DOHH2 (cell line): ENCODE results near the gene NUP210.
A peak's percentile ranks its signal among the peaks of the same experiment; 100 is the strongest.

ENCODE experiments used
- H3F3A ChIP-seq: fragments of 200-600 bp; sonication (generic), shearing (Covaris generic); 2 replicates; pipeline ENCODE4 v1.6.0; 2016; ENCODE audit warnings: antibody characterized with exemption, mild to moderate bottlenecking; ENCODE audit not compliant: control insufficient read depth, insufficient read depth
- H3K27ac ChIP-seq: fragments of 200-600 bp; sonication (generic); 2 replicates; pipeline ENCODE4 v1.5.1; 2014; ENCODE audit warnings: low read depth, mild to moderate bottlenecking, low read length, moderate library complexity
- H3K27me3 ChIP-seq: fragments of 200-600 bp; sonication (generic); 2 replicates; pipeline ENCODE4 v1.6.1; 2014; ENCODE audit warnings: mild to moderate bottlenecking, low read length, mixed read lengths; ENCODE audit not compliant: control insufficient read depth
- H3K36me3 ChIP-seq: fragments of 200-600 bp; sonication (generic); 2 replicates; pipeline ENCODE4 v1.6.1; 2014; ENCODE audit warnings: mild to moderate bottlenecking, low read length, moderate library complexity, mixed read lengths; ENCODE audit not compliant: control insufficient read depth
- H3K4me1 ChIP-seq: fragments of 200-600 bp; sonication (generic); 2 replicates; pipeline ENCODE4 v1.6.1; 2014; ENCODE audit warnings: mild to moderate bottlenecking, low read length, mixed read lengths; ENCODE audit not compliant: control insufficient read depth
- H3K4me2 ChIP-seq: fragments of 200-600 bp; sonication (generic); 2 replicates; pipeline ENCODE4 v1.6.0; 2014; ENCODE audit warnings: mild to moderate bottlenecking, low read length, moderate library complexity
- H3K4me3 ChIP-seq: fragments of 200-600 bp; sonication (generic); 2 replicates; pipeline ENCODE4 v1.5.1; 2014; ENCODE audit warnings: mild to moderate bottlenecking, low read length, mixed read lengths
- H3K79me2 ChIP-seq: fragments of 200-600 bp; sonication (generic); 2 replicates; pipeline ENCODE4 v1.6.1; 2014; ENCODE audit warnings: mild to moderate bottlenecking, low read length, mixed read lengths; ENCODE audit not compliant: control insufficient read depth
- H3K9me2 ChIP-seq: fragments of 200-600 bp; sonication (generic); replicated peaks from 2 replicates; pipeline ENCODE4 v1.6.1; 2014; ENCODE audit warnings: mild to moderate bottlenecking, low read length, mixed read lengths; ENCODE audit not compliant: control insufficient read depth
- H3K9me3 ChIP-seq: fragments of 200-600 bp; sonication (generic); 2 replicates; pipeline ENCODE4 v1.6.1; 2014; ENCODE audit warnings: antibody characterized with exemption, low read length, mixed read lengths; ENCODE audit not compliant: control insufficient read depth, insufficient read depth
- H4K20me1 ChIP-seq: fragments of 200-600 bp; sonication (generic); 2 replicates; pipeline ENCODE4 v1.6.0; 2014; ENCODE audit warnings: low read depth, mild to moderate bottlenecking, antibody characterized with exemption, low read length, moderate library complexity; ENCODE audit not compliant: control insufficient read depth, insufficient read depth
- EZH2phosphoT487 ChIP-seq: fragments of 200-600 bp; sonication (generic); IDR thresholded peaks from 2 replicates; pipeline ENCODE4 v1.6.1; 2017; ENCODE audit warnings: borderline replicate concordance, mild to moderate bottlenecking, antibody characterized with exemption, low read length, moderate library complexity, mixed read lengths
- TF ChIP-seq, protein P1 (sequence below): fragments of 200-600 bp; sonication (generic); IDR thresholded peaks from one replicate; pipeline ENCODE4 v1.5.1; 2014; ENCODE audit warnings: antibody characterized with exemption, mild to moderate bottlenecking, low read depth, low read length; ENCODE audit not compliant: poor library complexity, severe bottlenecking

NUP210 gene

DNA sequence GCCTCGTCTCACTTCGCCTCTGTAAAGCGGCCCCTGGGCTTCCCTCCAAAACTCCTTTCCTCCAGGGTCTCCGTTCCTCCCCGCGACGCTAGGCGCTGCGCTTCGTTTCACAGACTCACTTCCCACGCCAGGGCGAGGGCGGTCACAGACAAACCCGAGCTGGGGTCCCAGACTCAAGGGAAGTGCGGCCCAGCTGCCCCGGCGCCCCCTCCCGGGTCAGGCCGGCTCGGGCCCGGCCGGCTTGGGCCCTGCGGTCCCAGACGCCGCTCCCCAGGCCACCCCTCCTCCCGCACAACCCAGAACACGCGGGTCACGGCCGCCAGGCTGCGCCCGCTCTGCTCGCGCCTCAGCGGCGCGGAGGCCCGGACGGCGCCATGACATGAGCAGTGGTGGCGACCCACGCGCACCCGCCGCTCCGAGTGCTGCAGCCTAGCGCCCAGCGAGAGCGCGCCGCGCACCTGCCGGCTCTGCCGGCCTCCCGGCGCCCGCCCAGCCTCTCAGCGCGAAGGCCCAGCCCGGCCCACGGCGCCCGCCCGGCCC is 547 bp downstream of the NUP210 start:
- peaks cover 29% of the 10 kb centered on the region for H3F3A ChIP-seq
- TF ChIP-seq, protein P1, sequence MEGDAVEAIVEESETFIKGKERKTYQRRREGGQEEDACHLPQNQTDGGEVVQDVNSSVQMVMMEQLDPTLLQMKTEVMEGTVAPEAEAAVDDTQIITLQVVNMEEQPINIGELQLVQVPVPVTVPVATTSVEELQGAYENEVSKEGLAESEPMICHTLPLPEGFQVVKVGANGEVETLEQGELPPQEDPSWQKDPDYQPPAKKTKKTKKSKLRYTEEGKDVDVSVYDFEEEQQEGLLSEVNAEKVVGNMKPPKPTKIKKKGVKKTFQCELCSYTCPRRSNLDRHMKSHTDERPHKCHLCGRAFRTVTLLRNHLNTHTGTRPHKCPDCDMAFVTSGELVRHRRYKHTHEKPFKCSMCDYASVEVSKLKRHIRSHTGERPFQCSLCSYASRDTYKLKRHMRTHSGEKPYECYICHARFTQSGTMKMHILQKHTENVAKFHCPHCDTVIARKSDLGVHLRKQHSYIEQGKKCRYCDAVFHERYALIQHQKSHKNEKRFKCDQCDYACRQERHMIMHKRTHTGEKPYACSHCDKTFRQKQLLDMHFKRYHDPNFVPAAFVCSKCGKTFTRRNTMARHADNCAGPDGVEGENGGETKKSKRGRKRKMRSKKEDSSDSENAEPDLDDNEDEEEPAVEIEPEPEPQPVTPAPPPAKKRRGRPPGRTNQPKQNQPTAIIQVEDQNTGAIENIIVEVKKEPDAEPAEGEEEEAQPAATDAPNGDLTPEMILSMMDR: peak; percentile 27
- TF ChIP-seq EZH2phosphoT487: no peak
- peak overlapping the region; percentile 80 for H3K27ac ChIP-seq
- peaks cover 45% of the 10 kb centered on the region for H3K36me3 ChIP-seq
- no peaks in the 10 kb centered on the region for H3K9me2 ChIP-seq
- peaks cover 21% of the 10 kb centered on the region for H4K20me1 ChIP-seq
- peaks cover 62% of the 10 kb centered on the region for H3K79me2 ChIP-seq
- peaks cover 58% of the 10 kb centered on the region for H3K4me1 ChIP-seq
- H3K4me3 ChIP-seq: peak overlapping the region; percentile 88
- H3K27me3 ChIP-seq: no peaks in the 10 kb centered on the region
- no peaks in the 10 kb centered on the region for H3K9me3 ChIP-seq
- peak overlapping the region; percentile 88 for H3K4me2 ChIP-seq

DNA sequence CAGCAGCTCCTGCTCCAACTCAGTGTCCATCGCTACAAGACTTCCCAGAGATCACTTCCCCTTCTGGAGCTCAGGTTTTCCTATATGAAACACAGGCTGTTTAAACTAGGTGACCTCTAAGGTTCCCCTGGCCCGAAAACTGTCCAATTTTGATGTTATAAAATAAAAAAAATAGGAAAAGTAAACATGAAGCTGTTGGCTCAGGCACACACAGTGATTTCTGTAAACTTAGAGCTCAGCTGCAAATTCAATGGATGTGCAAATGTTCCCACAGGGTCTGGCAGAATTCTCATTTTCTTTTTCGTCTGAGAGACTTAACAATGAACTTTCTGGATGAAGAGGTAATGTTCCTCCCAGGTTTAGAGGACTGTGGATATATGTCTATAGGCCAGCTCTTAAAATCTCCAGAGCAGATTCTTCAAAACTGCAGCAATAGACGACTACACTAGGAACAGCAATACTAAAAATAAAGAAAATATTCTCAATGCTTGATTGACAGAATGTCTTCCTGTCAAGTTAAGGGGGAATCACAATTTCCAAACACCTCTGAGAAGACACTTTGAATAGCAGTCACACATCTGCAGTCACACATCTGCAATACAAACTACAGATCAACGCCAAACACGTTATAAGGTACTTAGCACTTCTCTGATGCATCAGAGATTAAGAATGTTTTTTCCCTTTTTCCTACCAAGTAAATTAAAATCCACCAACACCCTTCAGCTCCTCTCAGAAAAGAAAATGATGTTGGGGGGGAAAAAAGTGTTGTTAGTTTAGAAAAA is 2.8 kb downstream of the NUP210 start:
- Histone ChIP-seq H3K4me1 (peaks cover 72% of the 10 kb centered on the region), H3K9me2 (no peaks in the 10 kb centered on the region), H3K79me2 (peaks cover 84% of the 10 kb centered on the region), H4K20me1 (peaks cover 21% of the 10 kb centered on the region), H3K4me3 (peak overlapping the region; percentile 88), H3K9me3 (no peaks in the 10 kb centered on the region), H3K27me3 (no peaks in the 10 kb centered on the region), H3K4me2 (peak overlapping the region; percentile 88), H3K27ac (peak overlapping the region; percentile 80), H3K36me3 (peaks cover 53% of the 10 kb centered on the region), H3F3A (peaks cover 30% of the 10 kb centered on the region)
- TF ChIP-seq EZH2phosphoT487: no peak
- TF ChIP-seq, protein P1: no peak

DNA sequence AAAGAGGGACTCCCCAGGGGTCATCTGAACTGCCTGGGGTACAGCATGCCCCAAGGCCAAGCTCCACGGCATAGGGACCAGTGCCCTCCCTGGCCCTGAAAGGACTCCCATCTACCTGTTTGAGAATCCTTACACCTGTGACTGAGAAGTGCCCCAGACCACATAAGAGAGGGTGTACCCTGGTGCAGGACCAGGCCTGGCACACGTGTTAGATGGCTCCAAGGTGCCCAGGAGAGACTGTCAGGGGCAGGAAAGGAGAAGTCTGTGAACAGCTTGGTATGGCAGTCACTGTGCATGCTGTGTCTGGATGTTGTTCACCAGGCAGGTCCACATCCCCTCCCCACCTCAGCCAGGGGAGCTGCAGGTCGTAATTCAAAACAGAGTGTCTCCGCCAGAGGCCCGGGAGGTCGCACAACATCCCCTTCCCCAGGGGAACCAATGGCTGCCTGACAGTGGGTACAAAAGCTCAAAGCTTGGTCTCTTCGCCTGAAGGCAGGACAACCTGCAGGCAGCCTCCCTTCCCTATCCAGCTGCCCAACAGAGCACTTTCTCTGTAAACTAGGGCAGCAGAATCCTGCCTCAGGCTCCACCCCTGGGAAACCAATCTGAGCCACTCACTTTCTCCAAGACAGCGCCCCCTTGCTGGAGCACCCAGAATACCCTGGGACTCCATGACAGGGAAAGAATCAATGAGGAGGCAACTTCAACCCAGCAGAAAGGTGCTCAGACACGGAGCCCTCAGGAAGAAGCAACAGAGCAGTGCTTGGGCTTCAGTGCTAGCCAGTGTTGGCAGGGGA is 3.9 kb downstream of the NUP210 start:
- Histone ChIP-seq H3K79me2 (peaks cover 95% of the 10 kb centered on the region), H3K27ac (peak overlapping the region; percentile 80), H3K9me3 (no peaks in the 10 kb centered on the region), H3K27me3 (no peaks in the 10 kb centered on the region), H3K4me3 (peak overlapping the region; percentile 88), H3K9me2 (no peaks in the 10 kb centered on the region), H3K4me2 (peak overlapping the region; percentile 88), H3F3A (peaks cover 30% of the 10 kb centered on the region), H4K20me1 (peaks cover 21% of the 10 kb centered on the region), H3K36me3 (peaks cover 56% of the 10 kb centered on the region), H3K4me1 (peaks cover 68% of the 10 kb centered on the region)
- TF ChIP-seq, protein P1: peak; percentile 81
- TF ChIP-seq EZH2phosphoT487: no peak
